AG09319 (cell line): ENCODE results near the gene SPEG.

ENCODE experiments used
- DNase-seq: peaks from one replicate; pipeline ENCODE4 v3.0.0-alpha.2; 2010; ENCODE audit warnings: low read depth; ENCODE audit errors: extremely low read depth
- CTCF ChIP-seq: IDR thresholded peaks from 2 replicates; pipeline ENCODE4 v1.5.1; 2011; ENCODE audit warnings: low read depth, mild to moderate bottlenecking, inconsistent platforms, low read length, moderate library complexity

Gene SPEG

GRCh38 chr2:219471476-219472371, 37.1 kb downstream of the SPEG start:
- no peak for TF ChIP-seq CTCF

GRCh38 chr2:219472629-219473187, 38.1 kb downstream of the SPEG start:
- DNase-seq = no peak
- TF ChIP-seq CTCF = no peak

More at GRCh38 chr2:219471476-219472371, 37.1 kb downstream of the SPEG start:
- no peak for DNase-seq

GRCh38 chr2:219473511-219473910, 38.9 kb downstream of the SPEG start:
- no peak for TF ChIP-seq CTCF
- DNase-seq = no peak

GRCh38 chr2:219474285-219475060, 39.8 kb downstream of the SPEG start:
- TF ChIP-seq CTCF = no peak
- DNase-seq = no peak

- TF ChIP-seq CTCF = no peak
- DNase-seq = no peak
Measured at GRCh38 chr2:219475278-219475677, 40.6 kb downstream of the SPEG start.

- DNase-seq = no peak
- TF ChIP-seq CTCF = peak; percentile 95
Measured at GRCh38 chr2:219475697-219476651, 41.3 kb downstream of the SPEG start.
